Measurements from ENCODE around the gene SPG7. TPM values are rescaled to one million over a fixed set of nuclear protein-coding genes. Genes with fewer than 3 reads are reported as not detected.

SPG7 gene
- total RNA-seq, 1 experiment from 2014 or later, result 160 TPM

- ChIA-PET CTCF (no interaction called here), POLR2A (ENCODE audit: unreplicated experiment) (interaction anchor here (0.6 kb wide), 1 partner anchor 276 kb away, joined by 24 read pairs; no protein-coding TSS in a partner anchor)
- H2AFZ ChIP-seq, result no peak overlapping the region
- H3K4me1 ChIP-seq (replicated peaks; ENCODE audit: insufficient read depth), result peaks cover 26% of the 10 kb centered on the region
- H3K27ac ChIP-seq, result no peak overlapping the region
- DNase-seq, result no peak
- H3K9me3 ChIP-seq (ENCODE audit: insufficient read depth, low read depth), result no peaks in the 10 kb centered on the region
- no peaks in the 10 kb centered on the region for H3K9me2 ChIP-seq (ENCODE audit: insufficient read depth)
- no peak for TF ChIP-seq CTCF (conservative IDR thresholded peaks at IDR 0.05)
- TF ChIP-seq EZH2 (IDR thresholded peaks at IDR 0.05; ENCODE audit: low read depth), result no peak
- no peaks in the 10 kb centered on the region for H3K27me3 ChIP-seq (ENCODE audit: insufficient read depth, low read depth)
- no peaks in the 10 kb centered on the region for H3K79me2 ChIP-seq (ENCODE audit: low read depth)
- no peak overlapping the region for H3K4me3 ChIP-seq
- H3K4me2 ChIP-seq, result no peak overlapping the region
- peaks cover 20% of the 10 kb centered on the region; the same call in 1 of the 2 replicates for H3F3A ChIP-seq (ENCODE audit: insufficient read depth, low read depth)
- intact Hi-C loops (cut with micrococcal nuclease; ENCODE audit: unreplicated experiment), result no loop called here
- no peaks in the 10 kb centered on the region for H4K20me1 ChIP-seq (ENCODE audit: insufficient read depth)
- no peaks in the 10 kb centered on the region for H3K36me3 ChIP-seq (ENCODE audit: low read depth)
- BruUV-seq (replicated peaks), result no TSS peak
Measured at GRCh38 chr16:89606006-89606405, 97.8 kb downstream of the SPG7 start.

Other genes starting within 250 kb of the SPG7 start
- gene ANKRD11, start 17.8 kb upstream of the SPG7 start, total RNA-seq (2021), result 206 and 220 TPM in 2 replicates
- 2,045 and 3,124 TPM in 2 replicates for gene RPL13, start 52.3 kb downstream of the SPG7 start, total RNA-seq (2021)
- gene CPNE7, start 67.4 kb downstream of the SPG7 start, total RNA-seq (2021), result 19.5 and 27.8 TPM in 2 replicates
- not detected in 2 replicates for gene DPEP1, start 105.2 kb downstream of the SPG7 start, total RNA-seq (2021)
- gene CHMP1A, start 149.3 kb downstream of the SPG7 start, total RNA-seq (2021), result 151 and 237 TPM in 2 replicates
- 21.0 and 25.6 TPM in 2 replicates for gene SPATA33, start 149.4 kb downstream of the SPG7 start, total RNA-seq (2021)
- gene CDK10, start 178.3 kb downstream of the SPG7 start, total RNA-seq (2021), result 76.6 and 110 TPM in 2 replicates
- 15.3 and 23.8 TPM in 2 replicates for gene SPATA2L, start 193.3 kb downstream of the SPG7 start, total RNA-seq (2021)
- 15.2 and 20.4 TPM in 2 replicates for gene VPS9D1, start 212.5 kb downstream of the SPG7 start, total RNA-seq (2021)
- 28.8 and 32.0 TPM in 2 replicates for gene ZNF276, start 213.1 kb downstream of the SPG7 start, total RNA-seq (2021)

Measured in PC-9 (cell line).